Osteocyte (in vitro differentiated cells): ENCODE measurements around the gene LEKR1. TPM values are rescaled to one million over a fixed set of nuclear protein-coding genes. Genes with fewer than 3 reads are reported as not detected.

Source experiments
- DNase-seq: peaks from one replicate; pipeline ENCODE4 v3.0.0; 2021; ENCODE audit warnings: mixed read lengths; ENCODE audit not compliant: unreplicated experiment; ENCODE audit errors: extremely low spot score
- H3K27ac Mint-ChIP-seq: one replicate; pipeline ENCODE4 v1.8.0; 2021; ENCODE audit warnings: mild to moderate bottlenecking, mixed read lengths; ENCODE audit not compliant: unreplicated experiment
- H3K27me3 Mint-ChIP-seq: one replicate; pipeline ENCODE4 v1.8.0; 2021; ENCODE audit warnings: mixed read lengths; ENCODE audit not compliant: unreplicated experiment
- H3K36me3 Mint-ChIP-seq: one replicate; pipeline ENCODE4 v1.8.0; 2021; ENCODE audit warnings: mixed read lengths; ENCODE audit not compliant: unreplicated experiment
- H3K4me1 Mint-ChIP-seq: one replicate; pipeline ENCODE4 v1.8.0; 2021; ENCODE audit warnings: mixed read lengths; ENCODE audit not compliant: unreplicated experiment
- H3K4me3 Mint-ChIP-seq: one replicate; pipeline ENCODE4 v1.8.0; 2021; ENCODE audit warnings: mild to moderate bottlenecking, moderate library complexity, mixed read lengths; ENCODE audit not compliant: unreplicated experiment
- H3K9me3 Mint-ChIP-seq: one replicate; pipeline ENCODE4 v1.8.0; 2021; ENCODE audit warnings: mixed read lengths; ENCODE audit not compliant: unreplicated experiment
- CTCF ChIP-seq: fragments of 200-600 bp; sonication (generic); IDR thresholded peaks from 2 replicates; pipeline ENCODE4 v1.5.0; 2021; ENCODE audit warnings: antibody characterized with exemption, mild to moderate bottlenecking, moderate library complexity
- total RNA-seq: library from RNA; stranded (reverse); gene quantifications from 2 replicates; pipeline ENCODE4 v1.2.1, GENCODE V29; 2021

The LEKR1 gene
- total RNA-seq, 1 donor from 2014 or later: 1.0 TPM

DNA sequence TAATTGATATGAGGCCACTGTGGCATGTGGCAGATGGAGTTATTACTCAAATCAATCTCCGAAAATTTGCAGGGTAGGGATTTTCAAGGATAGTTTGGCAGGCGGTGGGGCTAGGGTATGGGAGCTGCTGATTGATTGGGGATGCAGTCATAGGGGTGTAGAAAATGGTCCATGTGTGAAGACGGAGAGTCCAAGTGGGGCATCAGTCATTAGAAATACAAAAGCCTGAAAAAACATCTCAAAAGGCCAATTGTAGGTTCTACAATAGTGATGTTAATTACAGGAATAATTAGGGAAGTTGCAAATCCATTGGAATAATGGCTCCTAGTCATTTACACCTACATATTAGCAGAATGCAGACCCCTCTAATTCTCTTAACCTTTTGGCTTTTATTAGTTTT, 4.9 kb downstream of the LEKR1 start:
- peaks cover 8% of the 10 kb centered on the region for H3K4me1 Mint-ChIP-seq
- no peak overlapping the region for H3K27ac Mint-ChIP-seq
- DNase-seq: no peak
- H3K9me3 Mint-ChIP-seq: peaks cover 8% of the 10 kb centered on the region
- H3K36me3 Mint-ChIP-seq: peaks cover 2% of the 10 kb centered on the region
- H3K4me3 Mint-ChIP-seq: no peak overlapping the region
- no peaks in the 10 kb centered on the region for H3K27me3 Mint-ChIP-seq
- TF ChIP-seq CTCF: no peak

- no peak for DNase-seq
- Mint-ChIP-seq H3K9me3 (peaks cover 8% of the 10 kb centered on the region), H3K27ac (no peak overlapping the region), H3K27me3 (no peaks in the 10 kb centered on the region), H3K36me3 (peaks cover 2% of the 10 kb centered on the region), H3K4me3 (no peak overlapping the region), H3K4me1 (peaks cover 3% of the 10 kb centered on the region)
- TF ChIP-seq CTCF: no peak
Observed at GRCh38 chr3:156834435-156834834, 8.3 kb downstream of the LEKR1 start.

GRCh38 chr3:156834962-156835535, 8.9 kb downstream of the LEKR1 start:
- Mint-ChIP-seq H3K4me3 (no peak overlapping the region), H3K27me3 (no peaks in the 10 kb centered on the region), H3K4me1 (peaks cover 3% of the 10 kb centered on the region), H3K27ac (no peak overlapping the region), H3K9me3 (peaks cover 8% of the 10 kb centered on the region), H3K36me3 (peaks cover 2% of the 10 kb centered on the region)
- TF ChIP-seq CTCF: no peak
- no peak for DNase-seq

DNA sequence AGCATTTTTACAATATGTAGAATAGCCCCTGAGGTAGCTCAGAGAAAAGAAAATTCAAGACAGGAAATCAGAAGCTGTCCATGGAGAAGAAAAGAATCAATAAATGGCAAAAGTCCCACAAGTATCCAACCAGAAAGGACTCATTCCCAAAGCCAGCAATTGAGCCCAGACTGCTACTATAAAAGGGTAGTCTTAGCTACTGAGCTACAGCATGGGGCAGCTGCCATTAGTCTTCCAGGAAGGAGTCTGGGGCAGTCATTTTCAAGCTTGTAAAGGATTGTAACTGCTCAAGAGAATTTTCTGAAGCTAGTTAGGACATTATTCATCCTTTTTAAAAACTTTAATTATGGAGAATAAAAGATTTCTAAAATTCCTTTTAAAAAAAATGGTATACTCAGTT, 10.5 kb downstream of the LEKR1 start:
- no peak for TF ChIP-seq CTCF
- Mint-ChIP-seq H3K27ac (no peak overlapping the region), H3K27me3 (no peaks in the 10 kb centered on the region), H3K36me3 (no peaks in the 10 kb centered on the region), H3K9me3 (no peaks in the 10 kb centered on the region), H3K4me1 (peaks cover 3% of the 10 kb centered on the region), H3K4me3 (no peak overlapping the region)
- no peak for DNase-seq

GRCh38 chr3:156837115-156837514, 11.0 kb downstream of the LEKR1 start:
- no peaks in the 10 kb centered on the region for H3K36me3 Mint-ChIP-seq
- no peak overlapping the region for H3K27ac Mint-ChIP-seq
- no peaks in the 10 kb centered on the region for H3K27me3 Mint-ChIP-seq
- peaks cover 5% of the 10 kb centered on the region for H3K4me1 Mint-ChIP-seq
- H3K9me3 Mint-ChIP-seq: no peaks in the 10 kb centered on the region
- DNase-seq: no peak
- H3K4me3 Mint-ChIP-seq: no peak overlapping the region
- no peak for TF ChIP-seq CTCF
